HG02885 (cell line): Measurements from ENCODE around the gene CUTA.
A peak's percentile ranks its signal among the peaks of the same experiment; 100 is the strongest.

Experiments
- ATAC-seq: cut with Tn5 transposase; IDR thresholded peaks from one replicate; pipeline ENCODE4 v1.9.1; 2021; ENCODE audit warnings: mild to moderate bottlenecking; ENCODE audit not compliant: unreplicated experiment, poor library complexity

Gene CUTA

GRCh38 chr6:33417903-33418689, at the start of gene CUTA:
CUTA (minus strand) TSS chr6:33418107; CDS start chr6:33418000, 107 bp downstream.
- ATAC-seq: peak; percentile 89

GRCh38 chr6:33467091-33467490, 49.2 kb upstream of the CUTA start:
- no peak for ATAC-seq

DNA sequence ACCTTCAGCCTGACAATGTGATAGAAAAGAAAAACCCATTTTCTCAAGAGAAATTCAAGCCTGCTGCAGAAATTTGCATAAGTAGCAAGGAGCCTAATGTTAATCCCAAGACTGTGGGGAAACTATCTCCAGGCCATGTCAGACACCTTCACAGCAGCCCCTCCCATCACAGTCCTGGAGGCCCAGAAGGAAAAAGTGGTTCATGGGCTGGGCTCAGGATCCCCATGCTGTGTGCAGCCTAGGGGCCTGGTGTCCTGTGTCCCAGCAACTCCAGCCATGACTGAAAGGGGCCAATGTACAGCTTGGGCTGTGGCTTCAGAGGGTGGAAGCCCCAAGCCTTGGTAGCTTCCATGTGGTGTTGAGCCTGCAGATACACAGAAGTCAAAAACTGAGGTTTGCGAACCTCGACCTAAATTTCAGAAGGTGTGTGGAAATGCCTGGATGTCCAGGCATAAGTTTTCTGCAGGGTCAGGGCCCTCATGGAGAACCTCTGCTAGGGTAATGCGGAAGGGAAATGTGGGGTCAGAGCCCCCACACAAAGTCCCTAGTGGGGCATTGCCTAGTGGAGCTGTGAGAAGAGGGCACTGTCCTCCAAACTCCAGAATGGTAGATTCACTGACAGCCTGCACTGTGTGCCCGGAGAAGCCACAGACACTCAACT, 48.3 kb upstream of the CUTA start:
- no peak for ATAC-seq

- no peak for ATAC-seq
Measured at GRCh38 chr6:33459226-33459625, 41.3 kb upstream of the CUTA start.

- no peak for ATAC-seq
Measured at GRCh38 chr6:33458676-33459075, 40.8 kb upstream of the CUTA start.

GRCh38 chr6:33456156-33456555, 38.2 kb upstream of the CUTA start:
- ATAC-seq: no peak

DNA sequence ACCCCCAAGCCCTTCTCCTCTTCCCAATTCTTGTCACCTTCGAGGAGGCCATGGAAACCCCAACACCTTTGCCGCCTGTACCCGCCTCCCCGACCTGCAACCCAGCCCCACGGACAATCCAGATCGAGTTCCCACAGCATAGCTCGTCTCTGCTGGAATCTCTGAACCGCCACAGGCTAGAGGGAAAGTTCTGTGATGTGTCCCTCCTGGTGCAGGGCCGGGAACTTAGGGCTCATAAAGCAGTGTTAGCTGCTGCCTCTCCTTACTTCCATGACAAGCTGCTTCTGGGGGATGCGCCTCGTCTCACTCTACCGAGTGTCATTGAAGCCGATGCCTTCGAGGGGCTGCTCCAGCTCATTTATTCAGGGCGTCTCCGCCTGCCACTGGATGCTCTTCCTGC, 37.1 kb upstream of the CUTA start:
- no peak for ATAC-seq

DNA sequence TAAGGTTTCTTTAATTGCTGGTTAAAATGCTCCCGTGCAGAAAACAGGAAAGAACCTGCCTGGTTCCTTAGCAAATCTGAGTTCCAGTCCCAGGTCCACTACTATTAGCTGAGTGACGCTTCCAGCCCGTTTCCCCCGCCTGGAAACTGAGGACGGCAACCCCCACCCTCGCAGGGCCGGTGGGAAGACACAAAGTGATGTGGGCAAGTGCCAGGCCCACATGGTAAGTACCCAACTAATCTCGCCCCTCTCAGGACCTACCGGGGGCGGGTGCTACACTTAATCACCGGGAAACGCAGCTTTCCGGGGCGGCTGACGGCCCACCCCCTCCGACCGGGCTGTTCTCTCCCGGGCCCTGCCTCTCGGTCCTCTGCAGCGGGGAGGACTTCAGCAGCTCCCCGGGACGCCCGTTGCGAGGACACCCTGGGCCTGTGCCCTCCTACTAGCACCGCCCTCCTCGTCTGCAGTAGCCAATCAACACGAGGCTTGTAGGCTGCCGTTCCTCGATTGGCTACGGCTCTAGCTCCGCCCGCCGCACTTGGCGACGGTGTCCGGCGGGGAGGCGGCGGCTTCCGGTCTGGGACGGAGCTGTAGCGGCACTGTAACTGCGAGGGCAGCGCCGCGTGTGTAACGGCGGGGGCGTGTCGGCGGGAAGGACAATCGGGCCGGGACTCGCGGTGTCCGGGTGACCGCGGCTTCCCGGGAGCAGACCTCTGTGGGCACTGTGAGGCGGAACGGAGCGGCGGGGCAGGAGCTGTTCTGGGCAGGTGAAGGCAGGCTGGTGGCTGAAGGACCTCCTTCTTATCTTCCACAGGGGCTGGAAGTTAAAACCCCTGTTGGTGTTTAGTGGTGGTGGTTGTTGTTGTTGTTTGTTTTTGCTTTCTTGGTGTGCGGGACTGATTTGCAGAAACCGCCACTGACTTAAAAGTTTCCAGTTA, 36.4 kb upstream of the CUTA start, which contains the start of gene ZBTB9:
ZBTB9 (plus strand) TSS at position 568 of the 938 bp plus-strand sequence. CDS start 525 bp downstream, outside the sequence.
- ATAC-seq: peak; percentile 100

GRCh38 chr6:33453393-33454008, 35.6 kb upstream of the CUTA start:
- no peak for ATAC-seq

DNA sequence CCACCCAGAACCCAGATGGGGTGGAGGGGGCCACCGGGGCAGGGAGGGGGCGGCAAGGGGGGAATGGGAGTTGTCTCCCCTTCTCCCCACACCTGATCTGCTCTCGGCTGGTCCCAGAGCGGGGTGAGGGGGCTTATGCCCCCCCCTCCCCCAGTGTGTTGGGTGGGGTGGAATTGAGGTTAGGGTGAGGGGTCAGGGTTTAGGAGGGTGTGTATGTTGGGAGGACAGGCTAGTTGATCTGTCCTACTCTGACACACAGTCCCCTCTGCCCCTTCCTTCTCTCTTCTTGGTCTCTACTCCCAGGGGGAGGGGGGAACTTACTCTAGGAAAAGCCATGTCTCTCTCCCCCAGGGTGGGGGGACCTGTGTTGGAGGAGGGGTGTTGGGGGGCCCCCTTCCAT, 34.6 kb upstream of the CUTA start:
- no peak for ATAC-seq

DNA sequence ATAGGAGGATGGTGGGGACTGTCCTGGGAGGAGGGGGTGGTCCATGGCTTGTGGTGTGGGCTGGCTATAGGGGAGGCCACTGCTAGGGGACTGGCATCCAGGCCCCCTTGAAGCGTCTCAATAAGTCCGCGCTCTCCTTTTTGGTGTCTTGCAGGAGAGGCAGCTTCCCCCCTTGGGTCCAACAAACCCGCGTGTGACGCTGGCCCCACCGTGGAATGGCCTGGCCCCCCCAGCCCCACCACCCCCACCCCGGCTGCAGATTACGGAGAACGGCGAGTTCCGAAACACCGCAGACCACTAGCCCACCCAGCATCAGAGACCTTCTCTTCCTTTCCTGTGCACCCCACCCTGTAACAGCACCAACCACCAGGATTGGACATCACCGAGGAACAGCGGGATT, 33.7 kb upstream of the CUTA start:
- no peak for ATAC-seq

DNA sequence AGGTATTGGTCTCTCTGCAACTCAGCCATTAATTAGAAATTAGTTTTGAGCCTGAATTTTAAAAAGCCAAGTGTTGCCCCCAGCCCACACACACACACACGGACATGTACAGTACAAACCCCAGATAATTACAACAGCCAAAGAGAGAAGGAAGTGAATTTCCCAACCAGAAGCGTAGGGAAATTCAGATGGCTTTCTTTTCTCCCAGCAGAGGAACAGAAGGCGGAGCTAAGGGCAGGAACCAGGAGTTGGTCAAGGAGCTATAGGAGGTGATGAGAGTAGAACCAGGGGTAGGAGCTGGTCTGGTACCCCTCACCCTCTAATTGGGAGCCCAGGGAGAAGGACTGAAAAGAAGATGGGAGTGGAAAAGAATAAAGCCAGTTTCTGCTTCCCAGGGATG, 32.5 kb upstream of the CUTA start:
- no peak for ATAC-seq

DNA sequence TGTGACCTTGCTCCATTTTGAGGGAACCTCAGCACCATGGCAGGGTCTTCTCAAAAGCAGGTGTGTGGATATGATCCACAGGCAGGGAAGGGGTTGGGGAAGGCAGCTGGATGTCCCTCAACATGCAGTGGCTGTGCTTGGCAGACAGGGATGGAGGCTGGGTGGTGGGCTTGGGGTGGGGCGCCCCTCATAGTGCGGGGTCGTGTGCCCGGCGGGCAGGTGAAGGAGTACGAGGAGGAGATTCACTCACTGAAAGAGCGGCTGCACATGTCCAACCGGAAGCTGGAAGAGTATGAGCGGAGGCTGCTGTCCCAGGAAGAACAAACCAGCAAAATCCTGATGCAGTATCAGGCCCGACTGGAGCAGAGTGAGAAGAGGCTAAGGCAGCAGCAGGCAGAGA, 28.4 kb upstream of the CUTA start:
- ATAC-seq: no peak

GRCh38 chr6:33445119-33445603, 27.3 kb upstream of the CUTA start:
- no peak for ATAC-seq

GRCh38 chr6:33443619-33444504, 26.0 kb upstream of the CUTA start:
- ATAC-seq: no peak

DNA sequence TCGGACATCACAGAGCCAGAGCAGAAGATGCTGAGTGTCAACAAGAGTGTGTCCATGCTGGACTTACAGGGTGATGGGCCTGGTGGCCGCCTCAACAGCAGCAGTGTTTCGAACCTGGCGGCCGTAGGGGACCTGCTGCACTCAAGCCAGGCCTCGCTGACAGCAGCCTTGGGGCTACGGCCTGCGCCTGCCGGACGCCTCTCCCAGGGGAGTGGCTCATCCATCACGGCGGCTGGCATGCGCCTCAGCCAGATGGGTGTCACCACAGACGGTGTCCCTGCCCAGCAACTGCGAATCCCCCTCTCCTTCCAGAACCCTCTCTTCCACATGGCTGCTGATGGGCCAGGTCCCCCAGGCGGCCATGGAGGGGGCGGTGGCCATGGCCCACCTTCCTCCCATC, 25.1 kb upstream of the CUTA start:
- ATAC-seq: no peak

GRCh38 chr6:33442283-33442682, 24.4 kb upstream of the CUTA start:
- no peak for ATAC-seq

DNA sequence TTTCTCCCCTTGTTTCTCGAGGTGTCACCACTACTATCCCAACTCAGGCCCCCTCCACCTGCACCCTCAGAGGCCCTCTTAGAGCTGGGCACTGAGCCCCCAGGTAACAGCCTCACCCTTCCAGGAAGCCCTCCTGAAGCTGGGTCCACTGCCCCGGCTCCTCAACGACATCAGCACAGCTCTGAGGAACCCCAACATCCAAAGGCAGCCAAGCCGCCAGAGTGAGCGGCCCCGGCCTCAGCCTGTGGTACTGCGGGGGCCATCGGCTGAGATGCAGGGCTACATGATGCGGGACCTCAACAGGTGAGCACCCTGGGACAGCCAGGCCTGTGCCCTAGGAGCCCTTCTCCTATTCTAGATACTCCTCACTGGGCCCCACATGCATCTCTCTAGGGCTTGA, 23.6 kb upstream of the CUTA start:
- no peak for ATAC-seq

GRCh38 chr6:33440649-33441309, 22.9 kb upstream of the CUTA start:
- no peak for ATAC-seq
